Effector memory CD8-positive, alpha-beta T cell (primary cell): Measurements from ENCODE around the gene CAMK4.
"Not testable (repeated sequence)": the region's sequence is repeated elsewhere in the genome, so short reads cannot be mapped to it uniquely, and the experiment has no call there.

Experiments
- ATAC-seq: fragments of 150-1000 bp; cut with Tn5 transposase; replicated peaks from 2 replicates; pipeline ENCODE4 v1.10.0; 2021; ENCODE audit warnings: mild to moderate bottlenecking, moderate library complexity
- DNase-seq, 3 experiments: peaks; one replicate each; pipeline ENCODE4 v3.0.0; 2021
- H3K27ac Mint-ChIP-seq, 2 donors: one replicate each; pipeline ENCODE4 v1.8.0; 2022; ENCODE audit warnings: mild to moderate bottlenecking in 2 of 2, mixed read lengths in 2 of 2, moderate library complexity in 2 of 2
- H3K27me3 Mint-ChIP-seq, 2 donors: one replicate each; pipeline ENCODE4 v1.8.0; 2022; ENCODE audit warnings: mixed read lengths in 2 of 2
- H3K36me3 Mint-ChIP-seq: one replicate; pipeline ENCODE4 v1.8.0; 2022; ENCODE audit warnings: mild to moderate bottlenecking, moderate library complexity, mixed read lengths; ENCODE audit not compliant: insufficient read depth
- H3K4me1 Mint-ChIP-seq, 2 donors: one replicate each; pipeline ENCODE4 v1.8.0; 2022; ENCODE audit warnings: low read depth in 2 of 2, mixed read lengths in 2 of 2
- H3K4me3 Mint-ChIP-seq, 2 donors: one replicate each; pipeline ENCODE4 v1.8.0; 2022; ENCODE audit warnings: mild to moderate bottlenecking in 2 of 2, mixed read lengths in 2 of 2, moderate library complexity in 2 of 2
- H3K9me3 Mint-ChIP-seq, 2 donors: one replicate each; pipeline ENCODE4 v1.8.0; 2022; ENCODE audit warnings: mixed read lengths in 2 of 2

Gene CAMK4

GRCh38 chr5:111280282-111280951 lies 56.2 kb downstream of the CAMK4 start:
- no peak overlapping the region for H3K27ac Mint-ChIP-seq
- ATAC-seq (no peak), DNase-seq (no peak)
- H3K4me3 Mint-ChIP-seq, result no peak overlapping the region
- no peaks in the 10 kb centered on the region for H3K27me3 Mint-ChIP-seq
- peaks cover 10 to 43% of the 10 kb centered on the region in 2 donors for H3K4me1 Mint-ChIP-seq
- no peaks in the 10 kb centered on the region for H3K36me3 Mint-ChIP-seq
- H3K9me3 Mint-ChIP-seq, result no peaks in the 10 kb centered on the region

GRCh38 chr5:111282798-111283197 lies 58.6 kb downstream of the CAMK4 start:
- Mint-ChIP-seq H3K4me1 (peaks cover 15 to 40% of the 10 kb centered on the region in 2 donors), H3K27me3 (no peaks in the 10 kb centered on the region), H3K9me3 (no peaks in the 10 kb centered on the region), H3K36me3 (no peaks in the 10 kb centered on the region), H3K27ac (no peak overlapping the region), H3K4me3 (no peak overlapping the region)
- ATAC-seq (no peak), DNase-seq (no peak)

- Mint-ChIP-seq H3K36me3 (no peaks in the 10 kb centered on the region), H3K27me3 (no peaks in the 10 kb centered on the region), H3K4me1 (peaks cover 21 to 53% of the 10 kb centered on the region in 2 donors), H3K9me3 (no peaks in the 10 kb centered on the region), H3K27ac (peak overlapping the region in 1 of 2 donors; percentile 70), H3K4me3 (no peak overlapping the region)
- DNase-seq, result no peak
- ATAC-seq, result no peak
Observed at GRCh38 chr5:111284825-111285224, 60.6 kb downstream of the CAMK4 start.

- DNase-seq (no peak), ATAC-seq (no peak)
- H3K36me3 Mint-ChIP-seq, result peaks cover 7% of the 10 kb centered on the region
- H3K4me3 Mint-ChIP-seq, result no peak overlapping the region
- no peaks in the 10 kb centered on the region for H3K27me3 Mint-ChIP-seq
- no peak overlapping the region for H3K27ac Mint-ChIP-seq
- H3K9me3 Mint-ChIP-seq, result no peaks in the 10 kb centered on the region
- peaks cover 16 to 17% of the 10 kb centered on the region in 2 donors for H3K4me1 Mint-ChIP-seq
Observed at GRCh38 chr5:111294551-111294950, 70.4 kb downstream of the CAMK4 start.

GRCh38 chr5:111295649-111296048 lies 71.5 kb downstream of the CAMK4 start:
- no peaks in the 10 kb centered on the region for H3K27me3 Mint-ChIP-seq
- no peaks in the 10 kb centered on the region for H3K9me3 Mint-ChIP-seq
- peaks cover 7% of the 10 kb centered on the region for H3K36me3 Mint-ChIP-seq
- ATAC-seq (no peak), DNase-seq (no peak)
- H3K4me1 Mint-ChIP-seq, result peaks cover 15% of the 10 kb centered on the region in 2 donors
- no peak overlapping the region for H3K27ac Mint-ChIP-seq
- H3K4me3 Mint-ChIP-seq, result no peak overlapping the region

- Mint-ChIP-seq H3K9me3 (no peaks in the 10 kb centered on the region), H3K4me1 (peaks cover 15% of the 10 kb centered on the region in 2 donors), H3K36me3 (peaks cover 7% of the 10 kb centered on the region), H3K27ac (no peak overlapping the region), H3K27me3 (no peaks in the 10 kb centered on the region), H3K4me3 (no peak overlapping the region)
- ATAC-seq, result no peak
- no peak for DNase-seq
Observed at GRCh38 chr5:111296570-111296969, 72.4 kb downstream of the CAMK4 start.

GRCh38 chr5:111299067-111299481 lies 74.9 kb downstream of the CAMK4 start:
- Mint-ChIP-seq H3K27me3 (no peaks in the 10 kb centered on the region), H3K9me3 (no peaks in the 10 kb centered on the region), H3K36me3 (no peaks in the 10 kb centered on the region), H3K27ac (no peak overlapping the region), H3K4me1 (peaks cover 14 to 15% of the 10 kb centered on the region in 2 donors), H3K4me3 (peak overlapping the region in 1 of 2 donors; percentile 7)
- no peak for DNase-seq
- ATAC-seq, result no peak

- no peak overlapping the region for H3K4me3 Mint-ChIP-seq
- peak overlapping the region in 1 of 2 donors; percentile 20 for H3K27ac Mint-ChIP-seq
- H3K27me3 Mint-ChIP-seq, result no peaks in the 10 kb centered on the region
- DNase-seq (no peak), ATAC-seq (no peak)
- H3K4me1 Mint-ChIP-seq, result peaks cover 14 to 15% of the 10 kb centered on the region in 2 donors
- H3K36me3 Mint-ChIP-seq, result no peaks in the 10 kb centered on the region
- no peaks in the 10 kb centered on the region for H3K9me3 Mint-ChIP-seq
Observed at GRCh38 chr5:111299831-111300432, 75.7 kb downstream of the CAMK4 start.

- no peak overlapping the region for H3K4me3 Mint-ChIP-seq
- peaks cover 10 to 15% of the 10 kb centered on the region in 2 donors for H3K4me1 Mint-ChIP-seq
- no peak for ATAC-seq
Observed at GRCh38 chr5:111301264-111301663, 77.1 kb downstream of the CAMK4 start.

GRCh38 chr5:111302043-111302442 lies 77.9 kb downstream of the CAMK4 start:
- not testable (repeated sequence) for H3K4me3 Mint-ChIP-seq, H3K27me3 Mint-ChIP-seq, ATAC-seq, H3K9me3 Mint-ChIP-seq, H3K27ac Mint-ChIP-seq, H3K36me3 Mint-ChIP-seq, DNase-seq
- peaks cover 10 to 15% of the 10 kb centered on the region in 2 donors for H3K4me1 Mint-ChIP-seq

More at GRCh38 chr5:111301264-111301663, 77.1 kb downstream of the CAMK4 start:
- no peaks in the 10 kb centered on the region for H3K27me3 Mint-ChIP-seq
- DNase-seq, result no peak
- H3K36me3 Mint-ChIP-seq, result no peaks in the 10 kb centered on the region
- H3K27ac Mint-ChIP-seq, result peak overlapping the region in 1 of 2 donors; percentile 38
- no peaks in the 10 kb centered on the region for H3K9me3 Mint-ChIP-seq

- H3K27ac Mint-ChIP-seq, result peak overlapping the region in 1 of 2 donors; percentile 54
- ATAC-seq (no peak), DNase-seq (no peak)
- no peaks in the 10 kb centered on the region for H3K9me3 Mint-ChIP-seq
- H3K4me1 Mint-ChIP-seq, result peaks cover 24 to 43% of the 10 kb centered on the region in 2 donors
- no peaks in the 10 kb centered on the region for H3K27me3 Mint-ChIP-seq
- H3K36me3 Mint-ChIP-seq, result no peaks in the 10 kb centered on the region
- H3K4me3 Mint-ChIP-seq, result no peak overlapping the region
Observed at GRCh38 chr5:111308951-111309350, 84.8 kb downstream of the CAMK4 start.

- ATAC-seq, result no peak
- Mint-ChIP-seq H3K36me3 (no peaks in the 10 kb centered on the region), H3K4me1 (peaks cover 24 to 44% of the 10 kb centered on the region in 2 donors), H3K9me3 (no peaks in the 10 kb centered on the region), H3K27me3 (no peaks in the 10 kb centered on the region), H3K27ac (peak overlapping the region; percentile 10 to 54), H3K4me3 (no peak overlapping the region)
- no peak for DNase-seq
Observed at GRCh38 chr5:111309384-111309783, 85.2 kb downstream of the CAMK4 start.

- Mint-ChIP-seq H3K4me1 (peaks cover 24 to 55% of the 10 kb centered on the region in 2 donors), H3K27me3 (no peaks in the 10 kb centered on the region), H3K9me3 (no peaks in the 10 kb centered on the region), H3K4me3 (no peak overlapping the region), H3K36me3 (no peaks in the 10 kb centered on the region), H3K27ac (peak overlapping the region in 1 of 2 donors; percentile 88)
- DNase-seq (no peak), ATAC-seq (no peak)
Observed at GRCh38 chr5:111310711-111311620, 86.8 kb downstream of the CAMK4 start.
